Naive thymus-derived CD4-positive, alpha-beta T cell (primary cell): ENCODE data around the gene CNNM3. TPM values are rescaled to one million over a fixed set of nuclear protein-coding genes. Genes with fewer than 3 reads are reported as not detected.
"Not testable (repeated sequence)": the region's sequence is repeated elsewhere in the genome, so short reads cannot be mapped to it uniquely, and the experiment has no call there.

Experiments
- ATAC-seq: fragments of 150-1000 bp; cut with Tn5 transposase; 2 replicates; pipeline ENCODE4 v1.10.0; 2021; ENCODE audit warnings: mild to moderate bottlenecking, moderate library complexity
- CTCF ChIA-PET: fragments of 350-600 bp; sonication (Branson Sonifier 250); formaldehyde crosslinking; loops from one replicate; lab custom pipeline; 2021; ENCODE audit warnings: antibody characterized with exemption; lab: Charles Lee
- POLR2A ChIA-PET: fragments of 350-600 bp; sonication (Branson Sonifier 250); formaldehyde crosslinking; loops from one replicate; lab custom pipeline; 2021; ENCODE audit warnings: antibody characterized with exemption, inconsistent platforms; lab: Charles Lee
- DNase-seq, 9 donors: peaks; one replicate each; pipeline versions ENCODE4 v3.0.0 to v3.0.0-alpha.2; 2020 to 2022; ENCODE audit warnings: mixed read lengths in 1 of 9
- H3K27ac ChIP-seq: one replicate; pipeline ENCODE4 v1.7.0; 2013; ENCODE audit warnings: mild to moderate bottlenecking, low read depth, low read length, moderate library complexity
- H3K27me3 ChIP-seq, 2 donors: one replicate each; pipeline ENCODE4 v1.7.0; 2013; ENCODE audit warnings: low read length in 2 of 2, mild to moderate bottlenecking in 2 of 2, moderate library complexity in 2 of 2; ENCODE audit not compliant: control insufficient read depth in 2 of 2, insufficient read depth in 2 of 2
- H3K36me3 ChIP-seq, 3 experiments: 1 replicate in 2 of 3; 2 replicates in 1 of 3; pipeline ENCODE4 v1.7.0; 2013; ENCODE audit warnings: low read length in 3 of 3, mild to moderate bottlenecking in 3 of 3, moderate library complexity in 1 of 3; ENCODE audit not compliant: insufficient read depth in 3 of 3, control insufficient read depth in 2 of 3
- H3K4me1 ChIP-seq, 2 donors: one replicate each; pipeline ENCODE4 v1.7.0; 2013; ENCODE audit warnings: low read length in 2 of 2, mild to moderate bottlenecking in 2 of 2, moderate library complexity in 1 of 2; ENCODE audit not compliant: control insufficient read depth in 2 of 2, insufficient read depth in 2 of 2
- H3K4me3 ChIP-seq: 2 replicates; pipeline ENCODE4 v1.7.0; 2013; ENCODE audit warnings: mild to moderate bottlenecking, low read length
- H3K9me3 ChIP-seq, 3 experiments: 1 replicate in 2 of 3; 2 replicates in 1 of 3; pipeline ENCODE4 v1.7.0; 2013; ENCODE audit warnings: low read length in 3 of 3; ENCODE audit not compliant: control insufficient read depth in 2 of 3
- H3K27ac Mint-ChIP-seq, 9 donors: one replicate each; pipeline ENCODE4 v1.8.0; 2020 to 2022; ENCODE audit warnings: mixed read lengths in 9 of 9, mild to moderate bottlenecking in 8 of 9, moderate library complexity in 5 of 9, inconsistent platforms in 2 of 9
- H3K27me3 Mint-ChIP-seq, 5 donors: one replicate each; pipeline ENCODE4 v1.8.0; 2021 to 2022; ENCODE audit warnings: mixed read lengths in 5 of 5, mild to moderate bottlenecking in 1 of 5
- H3K36me3 Mint-ChIP-seq, 5 donors: one replicate each; pipeline ENCODE4 v1.8.0; 2020 to 2022; ENCODE audit warnings: mixed read lengths in 5 of 5, mild to moderate bottlenecking in 3 of 5, inconsistent platforms in 1 of 5
- H3K4me1 Mint-ChIP-seq, 7 donors: one replicate each; pipeline ENCODE4 v1.8.0; 2020 to 2022; ENCODE audit warnings: mixed read lengths in 7 of 7, mild to moderate bottlenecking in 3 of 7, inconsistent platforms in 1 of 7
- H3K4me3 Mint-ChIP-seq, 10 donors: one replicate each; pipeline ENCODE4 v1.8.0; 2020 to 2022; ENCODE audit warnings: mild to moderate bottlenecking in 10 of 10, mixed read lengths in 10 of 10, moderate library complexity in 6 of 10, inconsistent platforms in 2 of 10
- H3K9me3 Mint-ChIP-seq, 11 donors: one replicate each; pipeline ENCODE4 v1.8.0; 2020 to 2022; ENCODE audit warnings: mixed read lengths in 11 of 11, mild to moderate bottlenecking in 4 of 11, inconsistent platforms in 1 of 11, moderate library complexity in 1 of 11
- intact Hi-C, 2 donors: fragments of 100-400 bp; cut with micrococcal nuclease; formaldehyde crosslinking; loops; one replicate each; pipeline ENCODE4 v1.15.1; 2023
- polyA plus RNA-seq, 2 donors: library from polyadenylated mRNA; unstranded; fragments of 300-500 nt; fragmentation: Illumina TruSeq; gene quantifications; one replicate each; pipeline ENCODE4 v1.2.3, GENCODE V29; 2021
- total RNA-seq, 6 experiments: library from RNA in 5 of 6; stranded (reverse) in 5 of 6; gene quantifications; 1 replicate in 5 of 6; 2 replicates in 1 of 6; pipeline ENCODE4 v1.2.3 and lab custom pipeline; 2021 to 2026

CNNM3 gene
- total and polyA plus RNA-seq, 7 experiments from 2014 or later, result 4.0 to 51.5 (median 37.7) TPM

DNA sequence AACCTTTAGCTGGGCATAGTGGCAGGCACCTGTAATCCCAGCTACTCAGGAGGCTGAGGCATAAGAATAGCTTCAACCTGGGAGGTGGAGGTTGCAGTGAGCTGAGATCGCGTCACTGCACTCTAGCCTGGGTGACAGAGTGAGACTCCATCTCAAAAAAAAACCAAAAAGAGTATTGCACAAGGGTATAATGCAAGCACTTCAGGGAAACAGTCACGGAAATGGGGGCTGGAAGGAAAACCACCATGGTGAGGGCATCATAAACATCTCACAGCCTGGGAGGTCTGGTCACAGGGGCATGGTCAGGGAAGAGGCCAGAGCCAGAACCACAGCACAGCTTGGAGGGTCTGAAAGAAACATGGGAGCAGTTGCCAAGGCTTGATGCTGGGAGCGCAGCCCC, 47.0 kb downstream of the CNNM3 start:
- intact Hi-C loops, H3K4me3 Mint-ChIP-seq, H3K27me3 ChIP-seq, DNase-seq, ATAC-seq, H3K4me3 ChIP-seq, H3K9me3 ChIP-seq, H3K27me3 Mint-ChIP-seq, H3K27ac ChIP-seq, H3K9me3 Mint-ChIP-seq: not testable (repeated sequence)
- H3K36me3 Mint-ChIP-seq, result peaks cover 4 to 23% (median 9%) of the 10 kb centered on the region in 5 donors
- Histone ChIP-seq H3K36me3 (peaks cover 0 to 70% (median 7%) of the 10 kb centered on the region in 3 experiments), H3K4me1 (peaks cover 19 to 26% of the 10 kb centered on the region in 2 donors)
- H3K27ac Mint-ChIP-seq, result peak overlapping the region in 5 of 9 donors; percentile 5 to 71 (median 50)
- H3K4me1 Mint-ChIP-seq, result peaks cover 25 to 46% (median 41%) of the 10 kb centered on the region in 7 donors
- POLR2A ChIA-PET, result interaction anchor here (0.6 to 15.0 kb wide), 2 partner anchors 10 to 86 kb away, joined by 3 to 288 read pairs; no protein-coding TSS in a partner anchor
- CTCF ChIA-PET, result interaction anchor here (1.2 kb wide), 1 partner anchor 98 kb away, joined by 3 read pairs; no protein-coding TSS in a partner anchor

DNA sequence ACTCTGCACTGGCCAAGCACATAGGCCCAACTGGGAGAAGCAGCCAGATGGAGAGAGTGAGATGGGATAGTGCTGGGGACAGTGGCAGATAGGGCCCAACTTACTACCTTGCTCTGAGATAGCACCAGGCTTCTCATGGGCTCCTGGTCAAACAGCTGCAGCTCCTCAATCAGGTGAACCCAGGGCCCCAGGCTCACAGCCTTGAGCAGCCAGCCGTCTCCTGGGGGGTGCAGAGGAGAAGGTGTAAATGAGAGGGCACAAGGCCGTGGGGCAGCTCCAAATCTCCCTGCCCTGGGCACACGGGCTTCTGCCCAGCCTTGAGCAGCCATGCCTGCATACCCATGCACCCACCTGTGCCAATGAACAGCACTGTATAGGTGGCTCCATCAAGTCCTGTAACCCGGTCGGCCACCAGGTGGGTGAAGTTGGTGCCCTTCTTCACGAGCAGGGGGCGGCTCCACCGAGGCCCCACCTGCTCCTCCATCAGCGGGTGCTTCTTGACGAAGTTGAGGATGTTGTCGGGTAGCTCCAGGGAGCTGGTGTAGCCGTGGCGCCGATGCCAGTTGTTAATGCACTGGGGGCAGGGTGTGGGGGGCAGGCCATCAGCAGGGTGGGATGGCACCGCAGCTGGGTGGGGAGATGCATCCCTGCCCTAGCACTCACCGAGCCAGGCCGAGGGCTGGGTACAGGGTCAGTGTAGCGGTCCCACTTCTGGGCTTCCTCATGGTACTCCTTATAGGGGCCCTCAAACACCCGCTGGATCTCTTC, 47.7 kb downstream of the CNNM3 start:
- H3K27ac ChIP-seq, result no peak overlapping the region
- DNase-seq, result no peak
- no peaks in the 10 kb centered on the region for H3K27me3 Mint-ChIP-seq
- ChIA-PET CTCF (interaction anchor here (1.2 to 1.9 kb wide), 4 partner anchors 28 to 98 kb away, joined by 3 to 11 read pairs (median 4); no protein-coding TSS in a partner anchor), POLR2A (interaction anchor here (0.6 to 15.0 kb wide), 3 partner anchors 9 to 85 kb away, joined by 3 to 288 read pairs (median 3); no protein-coding TSS in a partner anchor)
- peaks cover 4 to 23% (median 9%) of the 10 kb centered on the region in 5 donors for H3K36me3 Mint-ChIP-seq
- H3K9me3 ChIP-seq, result no peaks in the 10 kb centered on the region
- intact Hi-C loops, result no loop called here
- no peak for ATAC-seq
- H3K36me3 ChIP-seq, result peaks cover 0 to 70% (median 7%) of the 10 kb centered on the region in 3 experiments
- no peak overlapping the region for H3K4me3 Mint-ChIP-seq
- peaks cover 26 to 47% (median 40%) of the 10 kb centered on the region in 7 donors for H3K4me1 Mint-ChIP-seq
- H3K4me1 ChIP-seq, result peaks cover 20 to 25% of the 10 kb centered on the region in 2 donors
- peak overlapping the region in 3 of 9 donors; percentile 5 to 50 (median 47) for H3K27ac Mint-ChIP-seq
- H3K27me3 ChIP-seq, result no peaks in the 10 kb centered on the region
- peaks cover 0 to 2% (median 0%) of the 10 kb centered on the region in 11 donors for H3K9me3 Mint-ChIP-seq
- no peak overlapping the region for H3K4me3 ChIP-seq

DNA sequence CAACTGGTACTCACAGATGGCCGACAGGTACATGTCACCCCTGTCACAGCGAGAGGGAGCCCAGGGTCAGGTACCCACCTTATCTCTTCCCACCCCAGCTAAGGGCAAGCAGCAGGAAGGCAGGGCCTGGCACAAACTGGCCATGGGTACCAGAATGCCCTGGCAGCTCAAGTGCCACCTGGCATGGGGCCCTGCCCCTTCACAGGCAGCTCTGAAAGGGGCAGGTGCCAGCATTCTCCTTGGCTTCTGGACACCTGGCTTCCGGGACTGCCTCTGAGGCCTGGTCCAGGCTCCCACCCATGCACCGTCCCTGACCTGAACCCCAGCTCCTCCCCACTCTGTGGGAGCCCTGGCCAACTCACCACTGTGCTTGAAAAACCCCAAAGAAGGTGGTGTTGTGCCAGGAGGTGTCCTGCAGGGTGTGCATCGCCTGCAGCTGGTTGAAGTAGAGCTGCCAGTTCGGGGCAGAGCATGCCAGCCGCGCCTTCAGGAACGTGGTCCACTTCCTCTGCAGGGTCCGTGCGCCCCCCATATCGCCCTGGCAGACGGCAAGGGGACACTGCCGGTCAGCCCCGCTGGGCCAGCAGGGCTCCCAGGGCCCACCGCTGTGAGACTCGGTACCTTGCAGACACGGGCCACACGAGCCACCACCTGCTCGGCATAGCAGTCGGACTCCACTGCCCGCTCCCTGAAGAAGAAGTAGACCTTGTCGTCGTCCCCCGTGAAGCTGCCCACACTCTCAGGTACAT, 48.4 kb downstream of the CNNM3 start:
- POLR2A ChIA-PET, result interaction anchor here (1.1 to 15.0 kb wide), 2 partner anchors 62 to 84 kb away, joined by 3 to 288 read pairs; no protein-coding TSS in a partner anchor
- Histone ChIP-seq H3K4me3 (no peak overlapping the region), H3K9me3 (no peaks in the 10 kb centered on the region), H3K4me1 (peaks cover 19 to 20% of the 10 kb centered on the region in 2 donors), H3K36me3 (peaks cover 0 to 70% (median 7%) of the 10 kb centered on the region in 3 experiments), H3K27me3 (no peaks in the 10 kb centered on the region), H3K27ac (no peak overlapping the region)
- no peaks in the 10 kb centered on the region for H3K9me3 Mint-ChIP-seq
- DNase-seq (no peak), ATAC-seq (no peak)
- peaks cover 4 to 23% (median 9%) of the 10 kb centered on the region in 5 donors for H3K36me3 Mint-ChIP-seq
- intact Hi-C loops, result no loop called here
- CTCF ChIA-PET, result interaction anchor here (0.7 to 1.9 kb wide), 4 partner anchors 27 to 95 kb away, joined by 3 to 11 read pairs (median 4); no protein-coding TSS in a partner anchor
- H3K4me1 Mint-ChIP-seq, result peaks cover 23 to 41% (median 33%) of the 10 kb centered on the region in 7 donors
- no peak overlapping the region for H3K27ac Mint-ChIP-seq
- no peaks in the 10 kb centered on the region for H3K27me3 Mint-ChIP-seq
- H3K4me3 Mint-ChIP-seq, result no peak overlapping the region

DNA sequence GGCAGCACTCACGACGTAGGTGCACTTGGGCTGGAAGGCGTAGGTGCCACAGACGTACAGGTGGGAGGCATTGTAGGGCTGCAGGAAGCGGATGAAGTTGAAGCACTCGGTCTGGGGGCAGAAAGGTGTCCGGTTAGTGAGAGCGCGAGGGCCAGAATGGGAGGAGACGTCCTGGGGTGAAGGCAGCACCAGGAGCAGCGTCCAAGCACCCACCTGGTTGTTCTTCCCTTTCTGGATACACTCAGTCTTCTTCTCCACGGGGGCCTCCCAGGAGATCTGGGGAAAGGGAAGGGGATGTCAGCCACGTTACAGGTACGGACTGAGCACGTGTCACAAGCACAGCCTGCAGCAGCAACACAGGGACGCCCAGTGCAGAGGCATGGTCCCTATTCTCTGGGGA, 49.6 kb downstream of the CNNM3 start:
- Mint-ChIP-seq H3K4me3 (peak overlapping the region in 4 of 10 donors; percentile 21 to 66 (median 50)), H3K4me1 (peaks cover 20 to 33% (median 27%) of the 10 kb centered on the region in 7 donors), H3K27ac (peak overlapping the region in 5 of 9 donors; percentile 16 to 84 (median 48)), H3K36me3 (peaks cover 0 to 21% (median 6%) of the 10 kb centered on the region in 5 donors), H3K27me3 (peaks cover 0 to 2% (median 0%) of the 10 kb centered on the region in 5 donors), H3K9me3 (no peaks in the 10 kb centered on the region)
- ATAC-seq (no peak), DNase-seq (no peak)
- peaks cover 21 to 23% of the 10 kb centered on the region in 2 donors for H3K4me1 ChIP-seq
- H3K9me3 ChIP-seq, result no peaks in the 10 kb centered on the region
- intact Hi-C loops, result no loop called here
- H3K27me3 ChIP-seq, result no peaks in the 10 kb centered on the region
- POLR2A ChIA-PET, result interaction anchor here (15.0 kb wide), 1 partner anchor 83 kb away, joined by 288 read pairs; no protein-coding TSS in a partner anchor
- peaks cover 0 to 63% (median 7%) of the 10 kb centered on the region in 3 experiments for H3K36me3 ChIP-seq
- H3K4me3 ChIP-seq, result no peak overlapping the region
- CTCF ChIA-PET, result interaction anchor here (0.7 to 1.9 kb wide), 3 partner anchors 50 to 94 kb away, joined by 3 to 11 read pairs (median 4); no protein-coding TSS in a partner anchor
- H3K27ac ChIP-seq, result no peak overlapping the region

DNA sequence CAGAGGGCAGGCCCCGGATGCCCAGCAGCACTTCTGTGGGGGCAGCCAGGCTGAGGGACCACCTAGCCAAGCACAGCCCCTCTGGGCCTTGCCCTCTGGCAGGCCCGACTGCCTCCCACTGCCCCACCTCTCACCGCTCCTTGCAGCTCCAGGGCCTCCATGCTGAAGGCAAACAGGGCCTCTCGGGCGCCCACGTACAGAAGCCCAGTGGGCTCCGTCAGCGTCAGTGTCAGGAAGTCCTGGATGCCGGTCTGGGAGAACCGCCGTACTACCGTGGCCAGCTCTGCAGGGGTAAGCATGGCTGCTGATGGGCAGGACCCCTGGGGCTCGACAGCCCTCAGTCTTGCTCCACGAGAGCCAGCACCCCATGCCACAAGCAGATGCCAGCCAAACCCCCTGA, 50.1 kb downstream of the CNNM3 start:
- Histone ChIP-seq H3K27me3 (no peaks in the 10 kb centered on the region), H3K27ac (peak overlapping the region; percentile 84)
- H3K27ac Mint-ChIP-seq, result peak overlapping the region in 3 of 9 donors; percentile 82 to 92 (median 89)

More for the DNA sequence above, 50.1 kb downstream of the CNNM3 start:
- CTCF ChIA-PET, result interaction anchor here (1.2 kb wide), 1 partner anchor 8 kb away, joined by 6 read pairs; the partner anchor contains the start of gene ANKRD39
- POLR2A ChIA-PET, result interaction anchor here (1.4 to 15.0 kb wide), 2 partner anchors 32 to 83 kb away, joined by 4 to 288 read pairs; no protein-coding TSS in a partner anchor
- ATAC-seq (no peak), DNase-seq (no peak)
- Mint-ChIP-seq H3K27me3 (peaks cover 0 to 5% (median 0%) of the 10 kb centered on the region in 5 donors), H3K9me3 (no peaks in the 10 kb centered on the region), H3K4me3 (peak overlapping the region in 2 of 10 donors; percentile 66 to 95), H3K36me3 (peaks cover 0 to 21% (median 6%) of the 10 kb centered on the region in 5 donors), H3K4me1 (peaks cover 23 to 38% (median 31%) of the 10 kb centered on the region in 7 donors)
- peaks cover 24 to 28% of the 10 kb centered on the region in 2 donors for H3K4me1 ChIP-seq
- no peaks in the 10 kb centered on the region for H3K9me3 ChIP-seq
- no peak overlapping the region for H3K4me3 ChIP-seq
- intact Hi-C loops, result no loop called here
- H3K36me3 ChIP-seq, result peaks cover 0 to 58% (median 7%) of the 10 kb centered on the region in 3 experiments
